ENCODE data around the gene MSH5.

GRCh38 chr6:31711233-31711632 lies 28.6 kb upstream of the MSH5 start:
- no peak for TF ChIP-seq CTCF (conservative IDR thresholded peaks at IDR 0.05; ENCODE audit: low read length)
- TF ChIP-seq EZH2phosphoT487 (IDR thresholded peaks at IDR 0.05; ENCODE audit: borderline replicate concordance, low read depth, low read length): no peak

Data from OCI-LY7 (cell line).